OCI-LY1 (cell line): Measurements from ENCODE around the gene IFT57.

Experiments used
- CTCF ChIP-seq: fragments of 200-600 bp; sonication (generic), shearing (Covaris generic); IDR thresholded peaks from 2 replicates; pipeline ENCODE4 v1.5.1; 2017; ENCODE audit warnings: mild to moderate bottlenecking, antibody characterized with exemption, low read length, moderate library complexity, mixed read lengths
- EZH2 ChIP-seq: fragments of 200-600 bp; sonication (generic), shearing (Covaris generic); IDR thresholded peaks from 2 replicates; pipeline ENCODE4 v1.8.0; 2017; ENCODE audit warnings: borderline replicate concordance, mixed run types, mild to moderate bottlenecking, antibody characterized with exemption, low read length, moderate library complexity, mixed read lengths

GRCh38 chr3:108251844-108252243 lies 29.6 kb upstream of the IFT57 start:
- TF ChIP-seq EZH2 (no peak), CTCF (no peak)
